Spleen (tissue), 11 donors: Measurements from ENCODE around the gene SH3D19. TPM values are rescaled to one million over a fixed set of nuclear protein-coding genes. Genes with fewer than 3 reads are reported as not detected.

Experiments used
- DNase-seq: peaks from one replicate; pipeline ENCODE4 v3.0.0-alpha.2; 2020
- H3K27ac ChIP-seq, 8 donors: fragments of 200-600 bp; sonication (generic) in 7 of 8; 1 replicate in 4 of 8; 2 replicates in 4 of 8; pipeline versions ENCODE4 v1.5.0 to v1.8.0; 2016 to 2021; ENCODE audit warnings: inconsistent platforms in 4 of 8, mild to moderate bottlenecking in 4 of 8, moderate library complexity in 1 of 8
- H3K27me3 ChIP-seq, 7 donors: fragments of 200-600 bp; sonication (generic) in 6 of 7; replicated peaks in 1 of 7; 1 replicate in 4 of 7; 2 replicates in 3 of 7; pipeline versions ENCODE4 v1.5.0 to v1.8.0; 2016 to 2021; ENCODE audit warnings: inconsistent platforms in 3 of 7, mild to moderate bottlenecking in 1 of 7
- H3K36me3 ChIP-seq, 6 donors: fragments of 200-600 bp; sonication (generic) in 5 of 6; 1 replicate in 4 of 6; 2 replicates in 2 of 6; pipeline versions ENCODE4 v1.5.0 to v1.8.0; 2016 to 2021; ENCODE audit warnings: inconsistent platforms in 2 of 6
- H3K4me1 ChIP-seq, 6 donors: fragments of 200-600 bp; sonication (generic) in 5 of 6; 1 replicate in 3 of 6; 2 replicates in 3 of 6; pipeline versions ENCODE4 v1.5.0 to v1.8.0; 2016 to 2021; ENCODE audit warnings: inconsistent platforms in 3 of 6
- H3K4me3 ChIP-seq, 8 donors: fragments of 200-600 bp; sonication (generic) in 7 of 8; 1 replicate in 4 of 8; 2 replicates in 4 of 8; pipeline versions ENCODE4 v1.5.0 to v1.8.0; 2016 to 2021; ENCODE audit warnings: inconsistent platforms in 4 of 8, mild to moderate bottlenecking in 4 of 8, moderate library complexity in 2 of 8
- H3K9me3 ChIP-seq, 8 donors: fragments of 200-600 bp; sonication (generic) in 7 of 8; 1 replicate in 4 of 8; 2 replicates in 4 of 8; pipeline versions ENCODE4 v1.5.0 to v1.8.0; 2016 to 2021; ENCODE audit warnings: inconsistent platforms in 4 of 8
- CTCF ChIP-seq, 11 experiments: fragments of 200-600 bp in 7 of 11; fragments of 450-650 bp in 4 of 11; sonication (generic) in 4 of 11; IDR thresholded peaks in 8 of 11; conservative IDR thresholded peaks in 3 of 11; 1 replicate in 7 of 11; 2 replicates in 4 of 11; pipeline versions ENCODE4 v1.4.0 to v1.8.0; 2016 to 2021; ENCODE audit warnings: antibody characterized with exemption in 11 of 11, inconsistent platforms in 4 of 11, mild to moderate bottlenecking in 1 of 11
- POLR2A ChIP-seq, 3 donors: fragments of 450-650 bp; IDR thresholded peaks; one replicate each; pipeline ENCODE4 v1.5.1; 2017; ENCODE audit warnings: antibody characterized with exemption in 3 of 3, mild to moderate bottlenecking in 1 of 3
- POLR2AphosphoS5 ChIP-seq, 3 donors: sonication (generic); formaldehyde crosslinking; IDR thresholded peaks; one replicate each; pipeline ENCODE4 v1.5.1; 2017; ENCODE audit warnings: antibody characterized with exemption in 3 of 3
- WGBS, 5 donors: extraction: QIAGEN DNeasy Blood & Tissue Kit in 3 of 5; methylation state at CpG; one replicate each; pipeline versions ENCODE4 v1.1.5 to v1.1.7; 2013 to 2018; 5-methylcytosine and 5-hydroxymethylcytosine counted together
- intact Hi-C: fragments of 100-400 bp; cut with DNase I; formaldehyde crosslinking; loops from one replicate; pipeline ENCODE4 v1.15.0; 2023; ENCODE audit warnings: low total_unique reads
- polyA plus RNA-seq, 3 donors: library from polyadenylated mRNA; stranded (reverse); fragments of 200-250 nt; gene quantifications; one replicate each; pipeline ENCODE4 v1.2.1, GENCODE V29; 2013
- total RNA-seq, 7 donors: library from RNA; depleted of rRNA in 3 of 7; stranded (reverse); fragments of >200 nt in 3 of 7; fragmentation: NEBNext Ultra II Directional in 4 of 7; extraction: Animal tissue kit (Norgen Biotek cat#: 25700) in 4 of 7; gene quantifications; one replicate each; pipeline versions ENCODE4 v1.1.0 to v1.2.1, GENCODE V29; 2016 to 2021
- donor health status: healthy with polysubstance abuse.
- donor health status: DM: no; HTN: no; CAD: no; lungs with moderate emphysema.
- donor health status: DM: no; HTN: no; CAD: no.
- donor health status: Bipolar disorder and iron deficiency.
- donor health status: healthy.
- donor health status: DM: no; HTN: no; CAD: no.
- donor health status: DM: yes; HTN: yes; CAD: no.

The SH3D19 gene
- total and polyA plus RNA-seq, 10 donors: 3.0 to 33.3 (median 14.7) TPM

- Histone ChIP-seq H3K36me3 (peaks cover 0 to 11% (median 0%) of the 10 kb centered on the region in 6 donors), H3K4me3 (no peak overlapping the region), H3K4me1 (no peaks in the 10 kb centered on the region), H3K27ac (no peak overlapping the region), H3K9me3 (no peaks in the 10 kb centered on the region), H3K27me3 (no peaks in the 10 kb centered on the region)
- intact Hi-C loops: no loop called here
- 54 to 79% (median 69%) methylated on average over 3 of the region's 3 CpGs for WGBS, 5 donors
- no peak for TF ChIP-seq POLR2AphosphoS5 (IDR thresholded peaks at IDR 0.05)
- no peak for TF ChIP-seq CTCF (IDR thresholded peaks at IDR 0.05 in 8 of 11, conservative IDR thresholded peaks at IDR 0.05 in 3 of 11)
- no peak for TF ChIP-seq POLR2A (IDR thresholded peaks at IDR 0.05)
- DNase-seq: no peak
Observed at GRCh38 chr4:151147000-151147399, 178.4 kb downstream of the SH3D19 start.

DNA sequence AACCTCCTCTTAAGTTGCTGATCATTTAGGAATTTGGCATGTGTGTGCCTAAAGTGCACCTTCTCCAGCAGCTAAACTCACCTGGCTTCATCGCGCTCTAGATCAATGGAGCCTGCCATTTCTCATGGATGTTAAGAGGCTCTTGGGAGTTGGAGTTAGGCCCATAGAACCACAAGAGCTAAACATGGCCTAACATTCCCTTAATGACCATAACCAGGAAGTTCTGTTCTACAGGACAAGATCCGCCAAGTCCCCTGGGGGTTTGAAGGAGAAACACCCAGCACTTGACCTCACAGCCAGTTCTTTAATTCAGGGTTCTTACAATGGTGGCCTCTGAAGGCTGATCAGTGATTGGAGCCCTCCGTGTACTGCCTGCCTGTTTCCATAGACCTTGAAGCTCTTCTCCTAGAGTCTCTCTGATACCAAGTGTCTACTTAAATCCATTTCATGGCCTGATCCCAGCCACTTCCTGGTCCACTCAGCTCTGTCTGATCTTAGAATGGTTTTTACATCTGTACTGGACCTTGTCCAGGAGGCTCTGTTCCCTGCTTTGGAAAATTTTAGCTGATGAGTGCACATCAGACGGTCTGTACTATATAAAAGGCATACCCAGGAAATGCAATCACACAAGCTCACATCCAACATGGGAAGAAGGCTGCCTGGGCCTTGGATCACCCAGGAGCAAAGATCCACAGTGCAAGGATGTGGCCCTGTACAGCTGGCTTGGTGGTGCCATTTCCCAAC lies 180.9 kb downstream of the SH3D19 start:
- peaks cover 0 to 13% (median 0%) of the 10 kb centered on the region in 6 donors for H3K36me3 ChIP-seq
- intact Hi-C loops: no loop called here
- no peak overlapping the region for H3K27ac ChIP-seq

DNA sequence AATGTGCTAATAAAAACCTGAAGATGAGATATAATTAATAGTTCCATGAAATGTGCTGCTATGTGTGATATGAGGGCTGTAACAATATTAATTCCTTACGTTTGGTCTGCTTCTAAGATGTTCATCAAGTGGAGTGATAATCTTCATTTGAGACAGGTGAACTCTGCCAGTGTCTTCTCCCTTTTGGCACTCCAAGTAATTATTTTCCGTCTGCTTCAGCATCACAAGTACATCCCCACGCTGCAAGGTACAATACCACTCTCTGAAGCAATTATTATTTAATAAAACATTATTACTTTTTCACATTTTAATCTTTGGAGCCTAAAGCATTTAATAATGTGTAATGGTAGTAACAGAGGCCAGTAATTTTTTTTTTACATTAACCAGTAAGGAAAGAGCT lies 181.6 kb downstream of the SH3D19 start:
- no peaks in the 10 kb centered on the region for H3K9me3 ChIP-seq
- H3K27ac ChIP-seq: no peak overlapping the region
- intact Hi-C loops: no loop called here
- H3K36me3 ChIP-seq: peaks cover 0 to 14% (median 0%) of the 10 kb centered on the region in 6 donors
- no peak for DNase-seq
- no peaks in the 10 kb centered on the region for H3K4me1 ChIP-seq
- no peak overlapping the region for H3K4me3 ChIP-seq
- H3K27me3 ChIP-seq: no peaks in the 10 kb centered on the region
- TF ChIP-seq POLR2AphosphoS5 (IDR thresholded peaks at IDR 0.05) (no peak), POLR2A (IDR thresholded peaks at IDR 0.05) (no peak), CTCF (IDR thresholded peaks at IDR 0.05 in 8 of 11, conservative IDR thresholded peaks at IDR 0.05 in 3 of 11) (no peak)
- WGBS, 5 donors: 88 to 96% (median 89%) methylated on average over 3 of the region's 3 CpGs

More for the DNA sequence above, 180.9 kb downstream of the SH3D19 start:
- H3K9me3 ChIP-seq: no peaks in the 10 kb centered on the region
- WGBS, 5 donors: 86 to 93% (median 89%) methylated on average over 5 of the region's 5 CpGs
- DNase-seq: no peak
- no peaks in the 10 kb centered on the region for H3K4me1 ChIP-seq
- TF ChIP-seq POLR2A (IDR thresholded peaks at IDR 0.05) (no peak), POLR2AphosphoS5 (IDR thresholded peaks at IDR 0.05) (no peak), CTCF (IDR thresholded peaks at IDR 0.05 in 8 of 11, conservative IDR thresholded peaks at IDR 0.05 in 3 of 11) (no peak)
- H3K4me3 ChIP-seq: no peak overlapping the region
- H3K27me3 ChIP-seq: no peaks in the 10 kb centered on the region

- TF ChIP-seq POLR2A (IDR thresholded peaks at IDR 0.05) (no peak), CTCF (IDR thresholded peaks at IDR 0.05 in 8 of 11, conservative IDR thresholded peaks at IDR 0.05 in 3 of 11) (no peak), POLR2AphosphoS5 (IDR thresholded peaks at IDR 0.05) (no peak)
- 56 to 71% (median 60%) methylated on average over 2 of the region's 2 CpGs for WGBS, 5 donors
- no peaks in the 10 kb centered on the region for H3K27me3 ChIP-seq
- no peaks in the 10 kb centered on the region for H3K4me1 ChIP-seq
- no peak overlapping the region for H3K27ac ChIP-seq
- DNase-seq: no peak
- intact Hi-C loops: no loop called here
- H3K4me3 ChIP-seq: no peak overlapping the region
- H3K9me3 ChIP-seq: no peaks in the 10 kb centered on the region
- peaks cover 0 to 10% (median 0%) of the 10 kb centered on the region in 6 donors for H3K36me3 ChIP-seq
Observed at GRCh38 chr4:151143162-151143561, 182.2 kb downstream of the SH3D19 start.
